Spleen (tissue), 7 donors: ENCODE measurements around the gene ZNF296.

Experiments used
- CTCF ChIP-seq, 11 experiments: fragments of 200-600 bp in 7 of 11; fragments of 450-650 bp in 4 of 11; sonication (generic) in 4 of 11; IDR thresholded peaks in 8 of 11; conservative IDR thresholded peaks in 3 of 11; 1 replicate in 7 of 11; 2 replicates in 4 of 11; pipeline versions ENCODE4 v1.4.0 to v1.8.0; 2016 to 2021; ENCODE audit warnings: antibody characterized with exemption in 11 of 11, inconsistent platforms in 4 of 11, mild to moderate bottlenecking in 1 of 11
- POLR2A ChIP-seq, 3 donors: fragments of 450-650 bp; IDR thresholded peaks; one replicate each; pipeline ENCODE4 v1.5.1; 2017; ENCODE audit warnings: antibody characterized with exemption in 3 of 3, mild to moderate bottlenecking in 1 of 3
- donor health status: DM: no; HTN: no; CAD: no; lungs with moderate emphysema.
- donor health status: DM: no; HTN: no; CAD: no.
- donor health status: DM: no; HTN: no; CAD: no.

GRCh38 chr19:45101806-45102205 is 25.5 kb upstream of the ZNF296 start:
- TF ChIP-seq CTCF (IDR thresholded peaks at IDR 0.05 in 8 of 11, conservative IDR thresholded peaks at IDR 0.05 in 3 of 11) (no peak), POLR2A (IDR thresholded peaks at IDR 0.05) (no peak)
